Omental fat pad (tissue), 4 donors: ENCODE measurements around the gene TMEM178B. TPM values are rescaled to one million over a fixed set of nuclear protein-coding genes. Genes with fewer than 3 reads are reported as not detected.
"Not testable (repeated sequence)": the region's sequence is repeated elsewhere in the genome, so short reads cannot be mapped to it uniquely, and the experiment has no call there.

ENCODE experiments used
- ATAC-seq: fragments of 150-250 bp; one replicate; pipeline ENCODE4 v1.9.1; 2016; ENCODE audit warnings: mild to moderate bottlenecking, moderate library complexity; ENCODE audit not compliant: low FRiP score
- DNase-seq: peaks from one replicate; pipeline ENCODE4 v3.0.0-alpha.2; 2019; ENCODE audit warnings: low spot score
- CTCF ChIP-seq, 3 donors: fragments of 450-650 bp; IDR thresholded peaks; one replicate each; pipeline ENCODE4 v1.5.1; 2016 to 2017; ENCODE audit warnings: antibody characterized with exemption in 3 of 3, mild to moderate bottlenecking in 3 of 3, moderate library complexity in 2 of 3
- total RNA-seq, 4 donors: library from RNA; depleted of rRNA; stranded (reverse); fragments of >200 nt; gene quantifications; one replicate each; pipeline ENCODE4 v1.1.0, GENCODE V29; 2016

Gene TMEM178B
- total RNA-seq, 4 donors from 2014 or later = 0.50 to 1.3 (median 0.81) TPM

- no peak for DNase-seq
- ATAC-seq = no peak
- TF ChIP-seq CTCF (IDR thresholded peaks at IDR 0.05) = no peak
These were observed 91.7 kb downstream of the TMEM178B start for GRCh38 chr7:141165521-141165920.

- no peak for ATAC-seq
- no peak for DNase-seq
- no peak for TF ChIP-seq CTCF (IDR thresholded peaks at IDR 0.05)
These were observed 93.1 kb downstream of the TMEM178B start for GRCh38 chr7:141166926-141167325.

GRCh38 chr7:141167381-141167964, 93.6 kb downstream of the TMEM178B start:
- ATAC-seq (no peak), DNase-seq (no peak)
- no peak for TF ChIP-seq CTCF (IDR thresholded peaks at IDR 0.05)

- not testable (repeated sequence) for ATAC-seq, DNase-seq
These were observed 95.3 kb downstream of the TMEM178B start for GRCh38 chr7:141169157-141169556.

GRCh38 chr7:141175728-141176127, 101.9 kb downstream of the TMEM178B start:
- not testable (repeated sequence) for DNase-seq, ATAC-seq

GRCh38 chr7:141177120-141177519, 103.3 kb downstream of the TMEM178B start:
- not testable (repeated sequence) for ATAC-seq, DNase-seq

GRCh38 chr7:141178486-141179135, 104.7 kb downstream of the TMEM178B start:
- no peak for TF ChIP-seq CTCF (IDR thresholded peaks at IDR 0.05)

GRCh38 chr7:141181812-141182211, 107.9 kb downstream of the TMEM178B start:
- no peak for ATAC-seq
- DNase-seq = no peak

More at GRCh38 chr7:141178486-141179135, 104.7 kb downstream of the TMEM178B start:
- DNase-seq = no peak
- ATAC-seq = no peak

More at GRCh38 chr7:141181812-141182211, 107.9 kb downstream of the TMEM178B start:
- no peak for TF ChIP-seq CTCF (IDR thresholded peaks at IDR 0.05)
